HG03066 (cell line): Measurements from ENCODE around the gene TNRC6C.

Experiments
- ATAC-seq: cut with Tn5 transposase; IDR thresholded peaks from one replicate; pipeline ENCODE4 v1.9.1; 2021; ENCODE audit warnings: low read depth; ENCODE audit not compliant: unreplicated experiment

Gene TNRC6C, protein sequence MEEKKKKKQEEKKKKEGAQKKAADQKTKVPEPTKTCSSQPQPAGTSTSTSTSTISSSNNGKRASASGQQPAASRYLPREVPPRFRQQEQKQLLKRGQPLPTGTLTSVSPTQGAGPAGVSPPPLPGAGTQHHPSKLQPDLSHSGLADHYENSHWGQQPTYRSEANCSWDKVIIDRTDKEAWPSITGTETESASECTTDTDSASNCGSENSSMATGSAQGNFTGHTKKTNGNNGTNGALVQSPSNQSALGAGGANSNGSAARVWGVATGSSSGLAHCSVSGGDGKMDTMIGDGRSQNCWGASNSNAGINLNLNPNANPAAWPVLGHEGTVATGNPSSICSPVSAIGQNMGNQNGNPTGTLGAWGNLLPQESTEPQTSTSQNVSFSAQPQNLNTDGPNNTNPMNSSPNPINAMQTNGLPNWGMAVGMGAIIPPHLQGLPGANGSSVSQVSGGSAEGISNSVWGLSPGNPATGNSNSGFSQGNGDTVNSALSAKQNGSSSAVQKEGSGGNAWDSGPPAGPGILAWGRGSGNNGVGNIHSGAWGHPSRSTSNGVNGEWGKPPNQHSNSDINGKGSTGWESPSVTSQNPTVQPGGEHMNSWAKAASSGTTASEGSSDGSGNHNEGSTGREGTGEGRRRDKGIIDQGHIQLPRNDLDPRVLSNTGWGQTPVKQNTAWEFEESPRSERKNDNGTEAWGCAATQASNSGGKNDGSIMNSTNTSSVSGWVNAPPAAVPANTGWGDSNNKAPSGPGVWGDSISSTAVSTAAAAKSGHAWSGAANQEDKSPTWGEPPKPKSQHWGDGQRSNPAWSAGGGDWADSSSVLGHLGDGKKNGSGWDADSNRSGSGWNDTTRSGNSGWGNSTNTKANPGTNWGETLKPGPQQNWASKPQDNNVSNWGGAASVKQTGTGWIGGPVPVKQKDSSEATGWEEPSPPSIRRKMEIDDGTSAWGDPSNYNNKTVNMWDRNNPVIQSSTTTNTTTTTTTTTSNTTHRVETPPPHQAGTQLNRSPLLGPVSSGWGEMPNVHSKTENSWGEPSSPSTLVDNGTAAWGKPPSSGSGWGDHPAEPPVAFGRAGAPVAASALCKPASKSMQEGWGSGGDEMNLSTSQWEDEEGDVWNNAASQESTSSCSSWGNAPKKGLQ (N-terminal part only)

DNA sequence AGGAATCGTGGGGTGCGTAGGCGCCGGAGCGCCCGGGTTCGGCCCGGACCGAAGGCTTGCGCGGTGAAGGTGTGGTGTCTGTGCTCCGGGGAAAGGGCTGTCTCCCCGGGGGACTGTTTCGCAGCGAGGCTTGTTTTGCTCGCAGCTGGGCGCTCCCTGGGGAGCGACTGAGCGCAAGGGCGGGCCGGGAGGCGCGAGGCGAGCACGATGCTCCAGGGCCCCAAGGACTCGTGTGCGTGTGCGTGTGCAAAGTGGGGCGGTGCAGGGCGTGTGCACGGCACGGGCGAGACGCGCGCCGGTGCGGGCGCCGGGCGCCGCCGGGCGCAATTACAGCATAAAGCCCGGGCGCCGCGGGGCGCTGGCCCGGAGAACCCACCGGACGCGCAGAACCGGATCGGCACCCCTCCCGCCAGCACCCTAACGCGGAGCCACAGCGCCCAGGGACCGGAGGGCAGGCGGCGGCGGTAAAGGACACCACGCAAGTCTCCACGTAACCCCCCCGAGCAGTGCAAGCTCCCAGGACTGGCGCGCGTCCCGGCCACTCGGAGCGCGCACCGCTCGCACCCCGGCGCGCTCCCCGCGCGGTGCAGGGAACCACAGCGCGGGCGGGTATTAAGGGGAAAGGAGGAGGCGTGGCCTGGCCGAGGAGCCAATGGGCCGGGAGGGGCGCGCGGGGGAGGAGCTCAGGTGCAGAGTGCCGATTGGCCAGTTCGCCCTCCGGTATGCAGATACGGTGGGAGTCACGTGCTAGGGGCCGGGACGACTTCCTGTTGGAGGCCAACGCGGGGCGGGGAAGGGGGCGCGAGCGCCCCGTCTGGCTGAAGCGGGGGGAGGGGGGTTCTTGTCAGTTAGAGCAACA is at the start of gene TNRC6C:
TSS of gene TNRC6C (plus strand) at position 847 of the 859 bp plus-strand sequence. CDS start 45,504 bp downstream, outside the sequence.
- ATAC-seq = peak; percentile 89

DNA sequence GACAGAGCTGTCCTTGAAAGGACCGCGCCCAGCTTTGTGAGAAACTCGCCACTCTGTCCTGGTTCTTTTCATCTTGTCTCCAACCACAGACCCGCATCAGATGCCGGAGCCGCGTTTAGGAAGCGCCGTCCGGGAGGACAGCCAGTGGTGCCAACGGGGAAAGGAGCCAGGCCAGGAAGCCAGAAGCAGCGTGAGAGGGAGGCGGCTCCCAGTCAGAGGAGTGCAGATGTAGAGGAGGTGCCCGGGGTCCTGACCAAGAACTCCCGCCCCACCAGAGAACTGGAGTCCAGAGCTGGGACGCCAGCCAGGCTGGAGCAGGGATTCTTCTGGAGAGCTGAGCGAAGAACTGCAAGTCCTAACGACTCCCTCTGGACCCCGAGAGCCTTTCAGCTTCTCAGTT is 49.3 kb upstream of the TNRC6C start:
- no peak for ATAC-seq

DNA sequence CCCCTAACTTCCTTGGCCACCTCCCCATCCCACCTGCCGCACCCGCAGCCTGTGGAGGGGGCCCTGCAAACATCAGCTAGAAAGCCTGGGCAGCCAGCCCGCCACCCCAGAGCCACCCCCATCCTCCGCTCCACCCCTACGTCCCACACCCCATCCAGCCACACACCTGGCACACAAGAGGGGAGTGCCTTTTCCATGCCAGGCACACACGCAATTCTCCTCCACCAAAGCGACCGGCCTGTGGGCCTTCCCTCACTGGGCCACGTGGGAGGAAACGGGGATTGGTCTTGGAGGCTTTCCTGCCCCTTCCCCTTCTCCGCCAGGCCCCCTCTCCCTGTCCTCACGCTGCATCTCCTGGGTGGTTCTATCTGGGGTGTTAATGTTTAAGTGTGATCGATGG is 48.7 kb upstream of the TNRC6C start:
- no peak for ATAC-seq

DNA sequence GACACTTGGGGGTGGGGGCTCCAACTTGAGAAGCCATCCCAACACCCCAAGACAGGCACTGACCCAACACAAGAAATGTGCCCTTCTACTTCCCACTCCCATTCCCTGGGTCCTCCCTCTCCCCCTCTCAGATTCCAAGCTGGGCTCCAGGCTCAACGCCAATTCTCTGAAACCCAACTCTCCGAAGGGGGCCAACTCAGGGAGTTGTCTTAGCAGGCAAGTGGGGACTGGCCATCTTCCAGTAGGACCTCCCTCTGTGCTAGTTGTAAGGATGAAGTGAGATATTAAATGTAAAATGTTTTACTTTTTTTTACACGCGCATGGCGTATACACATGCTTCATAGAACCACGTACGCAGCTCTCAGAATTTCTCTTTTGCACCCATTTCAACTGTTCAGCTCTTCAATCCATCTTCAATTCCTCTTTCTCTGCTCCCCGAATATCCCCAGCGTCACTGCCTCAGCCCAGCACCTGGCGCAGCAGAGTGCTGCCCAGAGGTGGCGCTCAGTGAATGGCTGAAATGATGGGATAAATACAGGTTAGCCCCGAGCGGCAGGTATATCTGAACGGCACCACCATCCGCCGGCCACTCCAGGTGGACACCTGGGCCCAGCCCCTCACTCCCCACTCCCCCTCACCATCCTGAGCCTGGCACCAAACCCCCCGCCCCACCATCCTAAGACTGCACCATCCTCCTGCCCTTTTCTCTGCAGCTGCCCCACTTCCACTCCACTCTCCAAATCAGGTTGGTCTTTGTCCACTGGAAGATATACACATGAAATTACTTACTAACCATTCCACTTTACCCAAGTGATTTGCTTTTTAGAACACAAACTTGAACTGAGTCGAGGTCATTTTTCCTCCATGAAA is 43.9 kb upstream of the TNRC6C start:
- no peak for ATAC-seq

DNA sequence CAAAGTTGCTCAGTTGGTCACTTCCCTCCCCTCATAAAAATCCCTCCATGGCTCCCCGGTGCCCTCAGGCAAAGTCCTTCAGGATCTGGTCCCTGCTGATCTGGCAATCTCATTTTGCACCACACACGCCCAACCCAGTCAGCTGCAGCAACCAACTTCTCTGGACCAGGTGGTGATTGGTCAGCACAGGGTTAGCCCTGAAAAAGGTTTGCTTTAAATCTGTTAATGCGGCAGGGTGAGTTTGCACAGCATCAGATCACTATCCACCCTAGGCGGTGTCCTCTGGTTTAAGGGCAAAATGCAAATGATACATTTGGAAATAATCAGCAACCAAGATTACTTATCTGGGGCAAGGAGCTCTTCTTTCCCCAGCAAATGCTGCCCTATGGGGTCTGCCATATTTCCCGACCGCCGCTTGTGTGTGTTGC is 42.9 kb upstream of the TNRC6C start:
- no peak for ATAC-seq

DNA sequence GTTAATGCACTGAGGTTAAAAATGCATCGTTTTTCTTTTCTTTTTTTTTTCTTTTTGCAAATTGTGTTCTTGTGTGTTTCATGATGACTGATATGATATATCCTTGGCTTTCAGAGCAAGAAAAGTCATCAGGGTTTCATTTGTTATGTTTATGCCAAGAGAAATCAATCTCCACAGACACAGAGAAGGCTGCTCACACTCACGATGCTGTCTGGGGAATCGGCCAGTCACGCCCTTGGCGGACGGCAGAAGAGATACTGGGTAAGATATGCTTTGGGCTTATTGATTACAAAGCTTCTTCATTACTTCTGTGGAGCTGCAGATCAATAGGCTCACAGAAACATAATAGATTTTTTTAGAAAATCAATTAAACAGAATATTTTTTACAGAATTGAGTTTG is 42.2 kb upstream of the TNRC6C start:
- ATAC-seq = no peak

DNA sequence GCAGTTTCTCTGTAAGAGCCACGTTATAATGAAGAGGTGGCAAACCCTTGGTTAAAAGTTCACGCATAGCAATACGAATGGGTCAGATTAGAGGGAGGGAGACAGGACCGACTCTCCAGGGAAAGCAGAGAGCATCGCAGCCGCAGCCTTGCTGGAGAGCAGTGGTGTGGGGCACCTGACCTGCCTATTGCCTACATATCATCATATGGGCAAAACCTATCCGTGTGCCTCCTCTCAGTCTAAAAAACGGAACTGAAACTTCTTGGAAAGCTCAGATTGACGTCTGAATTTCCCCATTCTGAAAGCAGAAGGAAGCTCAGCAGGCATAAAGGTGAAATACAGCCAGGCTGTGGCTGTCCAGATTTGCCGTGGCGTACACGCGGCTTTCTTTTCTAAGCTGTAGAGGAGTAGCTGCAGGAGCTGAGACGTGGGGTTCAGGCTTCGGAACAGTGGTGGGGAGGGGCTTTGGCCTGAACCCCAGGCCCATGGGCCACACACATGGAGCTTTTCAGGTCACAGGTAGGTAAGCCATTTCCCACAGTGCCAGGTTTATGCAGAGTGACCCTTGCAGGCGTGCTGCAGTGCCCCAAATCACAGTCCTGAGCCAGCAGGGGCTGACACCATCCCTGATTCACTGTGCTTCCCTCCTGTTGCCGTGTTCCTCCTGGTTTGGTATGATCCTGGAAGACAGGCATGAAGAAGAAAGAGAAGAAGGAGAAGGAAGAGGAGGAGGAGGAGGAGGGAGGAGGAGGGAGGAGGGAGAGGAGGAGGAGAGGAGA is 41.6 kb upstream of the TNRC6C start:
- no peak for ATAC-seq

DNA sequence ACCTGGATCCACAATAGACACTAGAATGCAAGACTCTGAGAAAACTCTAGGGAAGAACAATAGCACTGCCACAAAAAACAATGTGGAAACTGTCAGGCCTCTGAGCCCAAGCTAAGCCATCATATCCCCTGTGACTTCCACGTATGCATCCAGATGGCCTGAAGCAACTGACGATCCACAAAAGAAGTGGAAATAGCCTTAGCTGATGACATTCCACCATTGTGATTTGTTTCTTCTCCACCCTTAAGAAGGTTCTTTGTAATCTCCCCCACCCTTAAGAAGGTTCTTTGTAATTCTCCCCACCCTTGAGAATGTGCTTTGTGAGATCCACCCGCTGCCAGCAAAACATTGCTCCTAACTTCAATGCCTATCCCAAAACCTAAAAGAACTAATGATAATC is 39.2 kb upstream of the TNRC6C start:
- ATAC-seq = no peak

DNA sequence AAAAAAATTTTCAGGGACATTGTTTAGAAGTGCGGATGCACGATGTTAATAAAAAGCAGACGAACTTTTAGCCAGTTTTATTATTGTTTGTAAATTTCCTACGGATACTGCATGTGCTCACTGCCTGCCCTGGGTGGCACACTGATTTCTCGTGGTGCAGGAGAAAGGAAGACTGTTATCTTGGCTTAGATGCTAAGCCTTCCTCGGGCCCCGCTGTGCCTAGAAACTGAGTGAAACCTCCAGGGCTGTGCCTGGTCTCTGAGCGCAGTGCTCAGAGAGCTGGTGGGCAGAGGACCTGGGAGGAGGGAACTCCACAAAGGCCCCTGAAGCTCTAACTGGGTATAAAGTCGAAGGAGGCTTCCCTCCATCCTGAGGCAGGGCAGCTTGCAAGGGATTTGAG is 35.4 kb upstream of the TNRC6C start:
- ATAC-seq = no peak

DNA sequence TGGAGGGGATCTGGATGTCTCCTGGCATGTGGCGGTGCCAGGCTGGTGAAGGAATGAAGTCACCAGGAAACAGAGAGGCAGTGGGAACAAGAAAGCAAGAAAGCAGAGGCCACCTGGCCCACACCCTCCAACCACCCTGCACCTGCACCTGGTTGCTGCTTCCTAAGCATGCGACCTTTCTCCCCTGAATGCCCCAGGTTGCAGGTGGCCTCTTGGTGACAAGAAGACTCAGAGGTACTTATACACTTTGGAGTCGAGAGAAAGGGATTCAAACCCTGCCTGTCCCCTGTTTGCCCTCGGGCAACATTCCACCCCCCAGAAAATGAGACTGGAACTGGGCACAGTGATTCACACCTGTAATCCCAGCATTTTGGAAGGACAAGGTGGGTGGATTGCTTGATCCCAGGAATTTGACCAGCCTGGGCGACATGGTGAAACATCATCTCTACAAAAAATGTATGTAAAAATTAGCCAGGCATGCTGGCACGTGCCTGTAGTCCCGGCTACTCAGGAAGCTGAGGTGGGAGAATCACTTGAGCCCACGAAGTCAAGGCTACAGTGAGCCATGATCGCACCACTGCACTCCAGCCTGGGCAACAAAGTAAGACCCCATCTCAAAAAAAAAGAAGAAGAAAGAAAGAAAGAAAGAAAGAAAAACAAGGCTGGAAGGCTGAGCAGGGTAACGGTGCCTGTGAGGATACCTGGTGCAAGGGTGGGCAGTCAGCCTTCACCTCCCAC is 34.6 kb upstream of the TNRC6C start:
- ATAC-seq = no peak

DNA sequence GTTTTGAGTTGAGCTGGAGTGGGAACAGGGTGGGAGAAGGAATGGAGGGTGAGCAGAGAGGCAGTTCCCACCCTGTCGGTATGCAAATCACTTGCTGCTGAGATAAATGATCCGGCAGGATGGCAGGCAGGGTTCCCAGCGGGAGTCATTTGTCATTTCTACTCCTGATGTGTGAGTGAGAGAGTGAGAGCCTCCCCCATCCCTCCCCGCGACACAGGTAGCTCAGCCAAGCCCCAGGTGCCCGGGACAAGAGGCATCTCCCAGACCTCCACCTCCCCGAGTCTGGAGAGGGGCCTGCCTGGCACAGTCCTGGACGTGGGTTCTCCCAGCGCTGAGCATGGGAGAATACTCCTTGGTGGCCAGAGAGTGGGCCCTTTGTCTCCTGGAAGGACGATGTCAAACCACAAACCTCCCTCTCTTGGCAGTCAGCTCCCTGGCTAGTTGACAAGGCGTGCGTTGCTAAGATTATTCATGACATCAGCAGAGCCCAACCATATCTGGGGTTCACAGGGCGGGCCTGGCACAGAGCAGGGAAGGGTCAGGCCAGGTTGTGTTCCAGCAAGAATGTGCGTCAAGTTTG is 33.7 kb upstream of the TNRC6C start:
- ATAC-seq = no peak

DNA sequence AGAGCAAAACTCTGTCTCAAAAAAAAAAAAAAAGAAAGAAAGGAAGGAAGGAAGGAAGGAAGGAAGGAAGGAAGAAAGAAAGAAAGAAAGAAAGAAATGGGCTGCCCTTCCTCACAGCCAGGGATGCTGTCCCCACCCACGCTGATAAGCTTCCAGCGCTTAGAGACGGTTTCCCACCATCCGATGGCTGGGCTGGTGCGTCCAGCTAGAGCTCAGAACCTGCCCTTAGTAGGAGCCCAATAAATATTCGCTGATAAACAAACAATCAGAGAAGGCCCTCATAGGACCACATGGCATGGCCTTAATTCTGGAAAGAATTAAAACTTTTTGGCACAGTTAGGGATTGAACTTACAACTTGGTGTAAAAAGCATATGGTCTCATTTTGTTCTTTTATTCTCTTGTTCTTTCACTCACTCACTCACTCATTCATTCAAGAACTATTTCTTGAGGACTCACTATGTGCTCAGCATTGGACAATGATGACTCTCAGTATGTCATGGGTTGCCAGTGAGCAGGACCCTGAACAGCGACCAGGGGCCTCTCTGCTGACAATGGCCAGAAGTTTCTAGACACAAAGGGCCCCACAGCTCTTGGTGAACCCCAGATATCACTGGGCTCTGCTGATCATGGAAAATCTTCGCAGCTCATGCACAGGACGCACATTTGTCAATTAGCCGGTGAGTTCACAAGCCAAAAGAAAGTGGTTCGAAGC is 32.5 kb upstream of the TNRC6C start:
- ATAC-seq = no peak

DNA sequence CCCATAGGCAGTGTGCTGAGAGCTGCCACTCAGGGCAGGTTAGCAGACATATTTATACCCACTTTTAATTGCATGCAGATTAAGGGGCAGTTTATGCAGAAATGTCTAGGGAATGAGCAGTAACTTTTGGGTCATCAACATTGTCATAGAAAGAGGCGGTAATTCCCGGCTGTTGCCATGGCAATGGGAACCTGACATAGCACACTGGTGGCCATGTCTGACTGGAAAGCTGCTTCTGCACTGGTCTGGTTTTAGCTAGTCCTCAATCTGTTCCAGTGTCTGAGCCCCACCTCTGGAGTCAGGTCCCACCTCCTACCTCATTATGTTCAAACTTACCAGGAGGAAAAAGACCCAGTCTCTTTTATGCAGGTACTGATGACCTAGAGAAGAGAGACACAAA is 31.5 kb upstream of the TNRC6C start:
- ATAC-seq = no peak

DNA sequence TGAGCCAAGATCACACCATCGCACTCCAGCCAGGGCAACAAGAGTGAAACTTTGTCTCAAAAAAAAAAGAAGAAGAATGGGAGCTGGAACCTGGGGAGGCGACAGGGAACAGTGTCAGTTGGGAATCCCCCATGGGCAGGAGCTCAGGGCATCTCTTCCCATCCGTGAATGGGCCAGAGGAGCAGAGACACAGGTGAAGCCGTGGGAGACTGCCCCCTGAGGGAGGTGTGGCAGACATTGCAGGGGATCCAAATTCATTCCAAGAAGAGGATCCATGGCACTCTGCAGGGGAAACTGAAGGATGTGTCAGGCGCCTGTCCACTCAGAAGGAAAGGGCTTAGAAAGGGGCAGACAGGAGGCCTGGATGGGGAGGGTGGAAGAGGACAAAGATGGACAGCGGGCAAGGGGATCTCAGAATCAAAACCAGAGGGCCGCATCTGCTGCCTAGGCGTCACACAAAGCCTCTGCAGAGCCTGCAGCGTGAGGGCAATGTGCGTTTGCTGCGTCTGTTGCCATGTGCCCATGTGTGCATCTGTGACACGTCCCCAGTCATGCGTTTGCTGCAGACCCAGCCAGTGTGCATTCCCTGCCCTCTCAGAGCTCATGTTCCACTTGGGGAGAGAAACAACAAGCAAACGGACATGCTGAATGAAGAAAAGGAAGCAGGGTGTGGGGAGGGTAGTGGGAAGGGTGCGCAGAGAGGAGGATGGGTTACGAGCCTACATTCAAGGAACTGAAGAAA is 30.6 kb upstream of the TNRC6C start:
- no peak for ATAC-seq

DNA sequence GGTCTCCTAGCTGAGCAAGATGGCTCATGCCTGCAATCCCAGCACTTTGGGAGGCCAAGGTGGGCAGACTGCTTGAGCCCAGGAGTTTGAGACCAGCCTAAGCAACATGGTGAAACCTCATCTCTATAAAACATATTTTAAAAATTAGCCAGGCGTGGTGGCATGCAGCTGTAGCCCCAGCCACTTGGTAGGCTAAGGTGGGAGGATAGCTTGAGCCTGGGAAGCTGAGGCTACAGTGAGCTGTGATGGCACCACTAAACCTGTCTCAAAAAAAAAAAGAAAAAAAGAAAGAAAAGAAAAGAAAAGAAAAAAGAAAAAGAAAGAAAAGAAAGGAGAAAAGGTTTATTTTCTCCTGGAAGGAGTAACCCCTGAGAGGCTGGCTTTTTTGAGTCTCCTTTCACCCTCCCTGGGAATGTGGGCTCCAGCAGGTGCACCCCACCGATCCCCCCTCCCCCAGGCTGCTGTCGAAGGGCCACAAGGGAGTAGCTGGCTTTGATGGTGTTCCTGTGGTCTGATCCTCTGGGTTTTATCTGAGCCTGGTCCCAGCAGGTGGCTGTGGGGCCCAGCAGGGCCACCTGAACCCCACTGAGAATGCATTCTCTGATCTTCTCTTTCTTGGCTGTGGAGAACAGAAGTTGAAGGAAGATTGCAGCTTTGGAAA is 29.9 kb upstream of the TNRC6C start:
- no peak for ATAC-seq

DNA sequence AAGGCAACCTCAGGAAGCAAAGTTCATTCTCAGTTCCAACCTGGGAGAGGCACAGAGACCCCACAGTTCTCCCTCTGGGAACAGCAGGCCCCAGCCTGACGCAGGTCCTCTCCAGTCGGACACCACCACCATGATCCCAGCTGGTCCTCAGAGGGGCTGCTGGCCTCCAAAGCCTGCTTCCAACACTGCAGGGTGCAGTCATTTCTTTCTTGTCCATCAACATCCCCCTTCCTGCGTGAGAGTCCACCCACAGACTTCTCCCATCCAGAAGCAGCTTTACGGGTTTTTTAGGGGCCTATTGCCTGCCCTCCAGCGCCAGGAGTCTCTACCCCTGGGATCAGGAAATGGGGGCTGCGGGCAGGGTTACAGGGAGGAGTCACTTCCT is 29.3 kb upstream of the TNRC6C start:
- no peak for ATAC-seq
